SHP77 (cell line): ENCODE results near the gene PRR29.
"Not testable (repeated sequence)": the region's sequence is repeated elsewhere in the genome, so short reads cannot be mapped to it uniquely, and the experiment has no call there.

Experiments
- DNase-seq, 2 experiments: peaks; one replicate each; lab custom pipeline; 2025; lab: John Stamatoyannopoulos, UW

Gene PRR29

GRCh38 chr17:64015447-64015846 lies 17.3 kb downstream of the PRR29 start:
- DNase-seq: no peak

GRCh38 chr17:64016231-64016784 lies 18.2 kb downstream of the PRR29 start:
- DNase-seq: no peak

GRCh38 chr17:64016974-64017373 lies 18.8 kb downstream of the PRR29 start:
- DNase-seq: no peak

GRCh38 chr17:64017381-64017980 lies 19.3 kb downstream of the PRR29 start:
- no peak for DNase-seq

- not testable (repeated sequence) for DNase-seq
Measured at GRCh38 chr17:64019551-64019961, 21.4 kb downstream of the PRR29 start.

- peak in 1 of 2 experiments; percentile 62 for DNase-seq
Measured at GRCh38 chr17:64020056-64020766, 22.1 kb downstream of the PRR29 start, which contains the start of gene ICAM2. Gene ICAM2 (minus strand): TSS chr17:64020633. CDS start chr17:64006691, 13,942 bp downstream.

GRCh38 chr17:64022611-64023063 lies 24.5 kb downstream of the PRR29 start:
- no peak for DNase-seq

GRCh38 chr17:64024215-64024654 lies 26.1 kb downstream of the PRR29 start:
- DNase-seq: no peak

GRCh38 chr17:64024781-64025731 lies 26.9 kb downstream of the PRR29 start:
- no peak for DNase-seq

GRCh38 chr17:64025732-64026294 lies 27.7 kb downstream of the PRR29 start:
- DNase-seq: peak; percentile 67 to 80

- DNase-seq: peak; percentile 22 to 58
Measured at GRCh38 chr17:64028874-64029464, 30.8 kb downstream of the PRR29 start.

- DNase-seq: no peak
Measured at GRCh38 chr17:64032081-64032480, 33.9 kb downstream of the PRR29 start.

- no peak for DNase-seq
Measured at GRCh38 chr17:64036198-64036922, 38.2 kb downstream of the PRR29 start.

GRCh38 chr17:64037180-64037579 lies 39.0 kb downstream of the PRR29 start:
- no peak for DNase-seq

GRCh38 chr17:64037802-64038201 lies 39.7 kb downstream of the PRR29 start:
- no peak for DNase-seq

GRCh38 chr17:64038331-64039105 lies 40.4 kb downstream of the PRR29 start:
- no peak for DNase-seq

- no peak for DNase-seq
Measured at GRCh38 chr17:64039106-64039400, 40.9 kb downstream of the PRR29 start.

GRCh38 chr17:64040206-64040605 lies 42.1 kb downstream of the PRR29 start:
- no peak for DNase-seq

GRCh38 chr17:64041912-64042311 lies 43.8 kb downstream of the PRR29 start:
- no peak for DNase-seq
